K562 (cell line): Measurements from ENCODE around the gene B2M. TPM values are rescaled to one million over a fixed set of nuclear protein-coding genes. Genes with fewer than 3 reads are reported as not detected.
A peak's percentile ranks its signal among the peaks of the same experiment; 100 is the strongest.

Source experiments
- ATAC-seq: fragments of 200-7000 bp; cut with Tn5 transposase; 3 replicates; pipeline ENCODE4 v1.9.1; 2020; ENCODE audit warnings: moderate library complexity
- BruUV-seq: library from RNA; stranded (reverse); fragments of 400-500 nt; replicated peaks from 2 replicates; lab custom pipeline; 2021; lab: Mats Ljungman, UMichigan
- CTCF ChIA-PET: fragments of 300-600 bp; formaldehyde crosslinking; extraction: SDS; loops from one replicate; lab custom pipeline; 2021; ENCODE audit warnings: low intra/inter-chr PET ratio; lab: Yijun Ruan, JAX
- POLR2A ChIA-PET: fragments of 300-600, 350-650 bp; sonication (Branson Sonifier 250); formaldehyde crosslinking; extraction: SDS; loops from one replicate; lab custom pipeline; 2021; ENCODE audit warnings: antibody characterized with exemption, inconsistent platforms; lab: Yijun Ruan, JAX
- DNase-seq, 4 experiments: peaks; one replicate each; pipeline versions ENCODE4 v3.0.0 to v3.0.0-alpha.2; 2011 to 2018; ENCODE audit warnings: low spot score in 3 of 4, mixed read lengths in 3 of 4; ENCODE audit errors: extremely low read depth in 1 of 4
- FAIRE-seq: peaks from 2 replicates; lab custom pipeline; 2011; peaks lifted over from hg19 to GRCh38; lab: Jason Lieb, UNC
- H2AFZ ChIP-seq: 2 replicates; pipeline ENCODE4 v1.6.0; 2011; ENCODE audit warnings: low read depth, low read length, control low read depth, inconsistent platforms
- H3K27ac ChIP-seq: fragments of 200-600 bp; 3 replicates; pipeline ENCODE4 v1.8.0; 2011; ENCODE audit warnings: low read depth, mild to moderate bottlenecking, control low read depth, inconsistent platforms, low read length, moderate library complexity, mixed read lengths; ENCODE audit errors: extremely low read depth
- H3K27me3 ChIP-seq, 2 experiments: fragments of 300-600 bp in 1 of 2; 2 replicates in 1 of 2; 3 replicates in 1 of 2; pipeline versions ENCODE4 v1.6.0 to v1.8.0; 2011; ENCODE audit warnings: inconsistent platforms in 2 of 2, low read length in 2 of 2, mild to moderate bottlenecking in 1 of 2, mixed read lengths in 1 of 2, moderate library complexity in 1 of 2; ENCODE audit not compliant: control insufficient read depth in 2 of 2, insufficient read depth in 2 of 2
- H3K36me3 ChIP-seq: fragments of 300-600 bp; 3 replicates; pipeline ENCODE4 v1.8.0; 2011; ENCODE audit warnings: mild to moderate bottlenecking, low read length, inconsistent platforms; ENCODE audit not compliant: control insufficient read depth, insufficient read depth
- H3K4me1 ChIP-seq, 2 experiments: fragments of 200-600 bp in 1 of 2; replicated peaks in 1 of 2; 2 replicates in 1 of 2; 3 replicates in 1 of 2; pipeline versions ENCODE4 v1.5.1 to v1.8.0; 2011; ENCODE audit warnings: inconsistent platforms in 2 of 2, low read length in 2 of 2, mild to moderate bottlenecking in 1 of 2, mixed read lengths in 1 of 2, moderate library complexity in 1 of 2; ENCODE audit not compliant: control insufficient read depth in 2 of 2, insufficient read depth in 2 of 2
- H3K4me2 ChIP-seq: 2 replicates; pipeline ENCODE4 v1.6.1; 2011; ENCODE audit warnings: low read length, control low read depth, inconsistent platforms, mixed read lengths; ENCODE audit not compliant: insufficient read depth
- H3K4me3 ChIP-seq: fragments of 200-600 bp; sonication (generic), shearing (Covaris generic); 2 replicates; pipeline ENCODE4 v1.5.1; 2016; ENCODE audit warnings: control low read depth, inconsistent platforms
- H3K79me2 ChIP-seq: fragments of 200-600 bp; 3 replicates; pipeline ENCODE4 v1.8.0; 2011; ENCODE audit warnings: low read length, inconsistent platforms; ENCODE audit not compliant: control insufficient read depth, insufficient read depth
- H3K9ac ChIP-seq, 2 experiments: 2 replicates each; pipeline versions ENCODE4 v1.6.0 to v1.6.1; 2011; ENCODE audit warnings: low read depth in 2 of 2, low read length in 2 of 2, control low read depth in 1 of 2, inconsistent platforms in 1 of 2, mild to moderate bottlenecking in 1 of 2, mixed read lengths in 1 of 2; ENCODE audit not compliant: insufficient read depth in 1 of 2
- H3K9me1 ChIP-seq: one replicate; pipeline ENCODE4 v1.6.0; 2011; ENCODE audit warnings: inconsistent platforms, mild to moderate bottlenecking, low read length, moderate library complexity; ENCODE audit not compliant: control insufficient read depth, insufficient read depth
- H3K9me3 ChIP-seq: replicated peaks from 2 replicates; pipeline ENCODE4 v1.5.1; 2011; ENCODE audit warnings: low read depth, low read length, inconsistent platforms; ENCODE audit not compliant: control insufficient read depth, insufficient read depth
- H4K20me1 ChIP-seq: replicated peaks from 2 replicates; pipeline ENCODE4 v1.6.1; 2011; ENCODE audit warnings: low read length, inconsistent platforms, mixed read lengths; ENCODE audit not compliant: control insufficient read depth, insufficient read depth
- CREB3 ChIP-seq: fragments of 450-650 bp; conservative IDR thresholded peaks from 2 replicates; pipeline ENCODE4 v1.6.1; 2016; ENCODE audit warnings: missing genetic modification characterization, low read depth, mild to moderate bottlenecking, missing compliant biosample characterization, moderate library complexity
- ELK1 ChIP-seq: sonication (generic); formaldehyde crosslinking; IDR thresholded peaks from 2 replicates; pipeline ENCODE4 v1.8.1; 2022; ENCODE audit warnings: missing genetic modification reagents
- HDAC2 ChIP-seq: fragments of 450-650 bp; IDR thresholded peaks from 2 replicates; pipeline ENCODE4 v1.6.1; 2016; ENCODE audit warnings: mild to moderate bottlenecking
- HLTF ChIP-seq: fragments of 450-650 bp; IDR thresholded peaks from 2 replicates; pipeline ENCODE4 v1.6.1; 2016
- HNRNPH1 ChIP-seq: fragments of 200-400 bp; formaldehyde crosslinking; optimal IDR thresholded peaks from 2 replicates; pipeline ENCODE3; 2017; ENCODE audit warnings: low read depth, mild to moderate bottlenecking, low read length, moderate library complexity
- KAT8 ChIP-seq: fragments of 450-650 bp; IDR thresholded peaks from 2 replicates; pipeline ENCODE4 v1.6.1; 2016; ENCODE audit warnings: low read depth, mild to moderate bottlenecking
- KDM1A ChIP-seq, 2 experiments: fragments of 450-650 bp; IDR thresholded peaks; 2 replicates each; pipeline ENCODE4 v1.6.1; 2016; ENCODE audit warnings: mild to moderate bottlenecking in 2 of 2
- MAZ ChIP-seq, 2 experiments: fragments of 450-650 bp in 1 of 2; sonication (generic) in 1 of 2; formaldehyde crosslinking; IDR thresholded peaks in 1 of 2; conservative IDR thresholded peaks in 1 of 2; 2 replicates each; pipeline versions ENCODE4 v1.4.0 to v1.5.0; 2020; ENCODE audit warnings: mild to moderate bottlenecking in 1 of 2, missing genetic modification reagents in 1 of 2
- MYNN ChIP-seq, 2 experiments: sonication (generic); formaldehyde crosslinking in 1 of 2; IDR thresholded peaks; 2 replicates each; pipeline versions ENCODE4 v1.5.0 to v1.6.1; 2016 to 2020; ENCODE audit warnings: antibody characterized with exemption in 1 of 2, missing genetic modification reagents in 1 of 2
- NONO ChIP-seq, 2 experiments: fragments of 200-400 bp in 1 of 2; fragments of 450-650 bp in 1 of 2; formaldehyde crosslinking in 1 of 2; IDR thresholded peaks; 2 replicates each; pipeline ENCODE4 v1.6.1; 2017; ENCODE audit warnings: low read depth in 2 of 2, mild to moderate bottlenecking in 2 of 2, moderate library complexity in 2 of 2, low read length in 1 of 2
- TEAD1 ChIP-seq, 2 experiments: fragments of 450-650 bp in 1 of 2; sonication (generic) in 1 of 2; formaldehyde crosslinking; IDR thresholded peaks; 2 replicates each; pipeline versions ENCODE4 v1.4.0 to v1.8.0; 2020 to 2022; ENCODE audit warnings: mild to moderate bottlenecking in 2 of 2, missing genetic modification reagents in 1 of 2
- THRAP3 ChIP-seq: fragments of 450-650 bp; IDR thresholded peaks from 2 replicates; pipeline ENCODE4 v1.6.1; 2016; ENCODE audit warnings: mild to moderate bottlenecking, inconsistent platforms, borderline replicate concordance
- TRIM28 ChIP-seq: fragments of 450-650 bp; IDR thresholded peaks from 2 replicates; pipeline ENCODE4 v1.6.1; 2017
- U2AF2 ChIP-seq: fragments of 200-400 bp; formaldehyde crosslinking; optimal IDR thresholded peaks from 2 replicates; pipeline ENCODE3; 2017; ENCODE audit warnings: low read depth, mild to moderate bottlenecking, low read length
- ZNF408 ChIP-seq: fragments of 250-450 bp; sonication (Bioruptor Pico); IDR thresholded peaks from 2 replicates; pipeline ENCODE4 v1.4.0; 2020; ENCODE audit warnings: low read depth, mild to moderate bottlenecking, moderate library complexity
- ZNF583 ChIP-seq: fragments of 250-450 bp; sonication (Bioruptor Pico); IDR thresholded peaks from 2 replicates; pipeline ENCODE4 v1.4.0; 2020
- WGBS: fragments of 100-300 bp; shearing (Covaris generic); methylation state at CpG from one replicate; pipeline ENCODE4 v1.1.6; 2016; ENCODE audit warnings: low coverage, mixed read lengths; ENCODE audit not compliant: insufficient coverage; ENCODE audit errors: missing lambda C conversion rate; 5-methylcytosine and 5-hydroxymethylcytosine counted together
- in situ Hi-C: fragments of 300-500 bp; cut with MboI; formaldehyde crosslinking; loops from 4 replicates; pipeline ENCODE4 v1.15.0; 2018; ENCODE audit warnings: inconsistent platforms, mixed read lengths
- intact Hi-C: fragments of 100-400 bp; cut with micrococcal nuclease; formaldehyde crosslinking; loops from 2 replicates; pipeline ENCODE4 v1.14.2; 2022
- polyA plus RNA-seq, 8 experiments: library from polyadenylated mRNA; depleted of rRNA in 4 of 8; stranded (reverse) in 5 of 8; unstranded in 3 of 8; fragments of >200 nt; fragmentation: Nextera tagmentation in 2 of 8; fragmentation: Illumina TruSeq in 1 of 8; extraction: Ambion mirVana in 2 of 8; extraction: Trizol in 1 of 8; gene quantifications; 2 replicates each; pipeline versions ENCODE4 v1.2.1 to v1.2.3, GENCODE V29; 2011 to 2014; ENCODE audit warnings: inconsistent platforms in 1 of 8, missing spikeins in 1 of 8
- total RNA-seq, 7 experiments: library from RNA; depleted of rRNA in 6 of 7; stranded (reverse); fragments of >200 nt in 6 of 7; fragmentation: Illumina TruSeq in 2 of 7; extraction: Trizol in 2 of 7; gene quantifications; 2 replicates each; pipeline versions ENCODE4 v1.2.1 to v1.2.3, GENCODE V29; 2011 to 2021; ENCODE audit warnings: low replicate concordance in 1 of 7

Gene B2M
- total and polyA plus RNA-seq, 9 of the 15 experiments (the other 6 are each of a cell fraction or from before 2014, with no cell fraction given), result 460 to 3,138 (median 1,032) TPM

- ChIA-PET POLR2A (interaction anchor here (1.8 to 1.9 kb wide), 2 partner anchors 16 to 18 kb away, joined by 6 to 7 read pairs; partner anchors contain the start of gene B2M), CTCF (no interaction called here)
- Histone ChIP-seq H3K27ac (no peak overlapping the region), H3K79me2 (no peaks in the 10 kb centered on the region), H3K9me3 (no peaks in the 10 kb centered on the region), H3K27me3 (no peaks in the 10 kb centered on the region), H3K36me3 (no peaks in the 10 kb centered on the region), H3K4me3 (no peak overlapping the region), H4K20me1 (no peaks in the 10 kb centered on the region), H3K4me2 (no peak overlapping the region), H3K4me1 (no peaks in the 10 kb centered on the region), H3K9me1 (no peaks in the 10 kb centered on the region), H3K9ac (no peak overlapping the region), H2AFZ (peak overlapping the region; percentile 75)
- BruUV-seq, result no TSS peak
- ATAC-seq (no peak), DNase-seq (no peak), FAIRE-seq (no peak)
- in situ Hi-C loops (no loop called here), intact Hi-C loops (no loop called here)
- 66% methylated on average over 4 of the region's 4 CpGs for WGBS
- no peak for TF ChIP-seq MYNN (IDR thresholded peaks at IDR 0.05)
- no peak for TF ChIP-seq MYNN (CRISPR knock-in tag; IDR thresholded peaks at IDR 0.05)
- TF ChIP-seq ZNF583, result no peak
- TF ChIP-seq TEAD1 (CRISPR knock-in tag; IDR thresholded peaks at IDR 0.05), result no peak
- TF ChIP-seq THRAP3, result no peak
- no peak for TF ChIP-seq ZNF408 (CRISPR knock-in tag)
- no peak for TF ChIP-seq TRIM28
- no peak for TF ChIP-seq U2AF2
- no peak for TF ChIP-seq MAZ (CRISPR knock-in tag; conservative IDR thresholded peaks at IDR 0.05 in 1 of 2, IDR thresholded peaks at IDR 0.05 in 1 of 2)
- no peak for TF ChIP-seq CREB3 (tag)
- no peak for TF ChIP-seq HDAC2
- no peak for TF ChIP-seq NONO (IDR thresholded peaks at IDR 0.05; ENCODE audit: low read depth in 2 of 2, low read length in 1 of 2)
- TF ChIP-seq KAT8, result no peak
- no peak for TF ChIP-seq KDM1A (IDR thresholded peaks at IDR 0.05)
- TF ChIP-seq HNRNPH1, result no peak
- TF ChIP-seq ELK1 (CRISPR knock-in tag), result no peak
- no peak for TF ChIP-seq HLTF
These were observed 16.9 kb upstream of the B2M start for GRCh38 chr15:44694416-44694815.
